Melanocyte of skin (primary cell): ENCODE measurements around the gene BPIFB2. TPM values are rescaled to one million over a fixed set of nuclear protein-coding genes. Genes with fewer than 3 reads are reported as not detected.

Experiments used
- total RNA-seq, 2 donors: library from RNA; depleted of rRNA; stranded (reverse); fragments of >200 nt; gene quantifications; 2 replicates each; pipeline ENCODE4 v1.2.3, GENCODE V29; 2012

Gene BPIFB2, protein sequence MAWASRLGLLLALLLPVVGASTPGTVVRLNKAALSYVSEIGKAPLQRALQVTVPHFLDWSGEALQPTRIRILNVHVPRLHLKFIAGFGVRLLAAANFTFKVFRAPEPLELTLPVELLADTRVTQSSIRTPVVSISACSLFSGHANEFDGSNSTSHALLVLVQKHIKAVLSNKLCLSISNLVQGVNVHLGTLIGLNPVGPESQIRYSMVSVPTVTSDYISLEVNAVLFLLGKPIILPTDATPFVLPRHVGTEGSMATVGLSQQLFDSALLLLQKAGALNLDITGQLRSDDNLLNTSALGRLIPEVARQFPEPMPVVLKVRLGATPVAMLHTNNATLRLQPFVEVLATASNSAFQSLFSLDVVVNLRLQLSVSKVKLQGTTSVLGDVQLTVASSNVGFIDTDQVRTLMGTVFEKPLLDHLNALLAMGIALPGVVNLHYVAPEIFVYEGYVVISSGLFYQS
- total RNA-seq, result not detected

DNA sequence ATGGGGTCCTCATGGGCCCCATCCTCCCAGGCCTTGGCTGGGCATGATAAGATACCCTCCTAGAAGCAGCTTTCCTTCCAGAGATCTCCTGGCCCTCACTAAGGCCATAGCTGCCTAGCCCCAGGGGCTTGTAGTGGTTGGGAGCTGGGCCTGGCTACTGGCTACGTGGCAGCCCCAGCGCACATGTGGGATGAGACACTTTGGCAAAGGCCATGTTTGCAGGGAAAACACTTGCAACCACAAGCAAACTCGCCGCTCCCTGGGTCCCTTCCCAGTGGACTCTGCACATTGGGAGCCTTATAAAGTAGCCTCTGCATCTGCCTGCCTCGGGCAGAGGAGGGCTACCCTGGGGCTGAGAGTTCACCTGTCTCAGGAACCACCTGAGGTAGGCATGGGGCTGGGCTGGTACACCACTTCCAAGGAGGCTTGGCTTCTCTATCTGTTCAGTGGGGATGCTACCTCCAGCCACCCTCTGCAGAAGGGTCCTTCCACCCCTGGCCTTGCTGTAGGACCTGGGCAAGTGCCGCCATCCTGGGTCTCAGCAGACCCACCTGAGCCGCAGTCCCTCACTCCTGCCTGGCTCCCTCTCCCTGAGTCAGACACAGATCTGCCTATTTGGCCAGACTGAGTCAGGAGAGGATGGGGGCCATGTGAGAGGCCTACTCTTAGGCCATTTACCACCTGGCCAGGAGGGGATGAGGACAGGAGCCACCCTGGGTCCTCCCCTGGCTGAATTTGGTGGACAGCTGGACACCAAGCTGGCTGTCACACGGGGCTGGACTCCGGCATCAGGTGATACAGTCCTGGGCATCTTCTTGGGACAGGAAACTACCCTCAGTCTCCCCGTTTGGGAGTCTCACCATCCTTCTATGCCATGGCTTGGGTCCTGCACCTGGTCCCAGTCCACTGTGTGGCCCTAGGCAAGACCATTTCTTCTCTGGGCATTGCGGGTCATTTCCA is at the start of gene BPIFB2:
BPIFB2 (plus strand) TSS at position 329 of the 960 bp plus-strand sequence. CDS start 871 bp downstream, outside the sequence.

DNA sequence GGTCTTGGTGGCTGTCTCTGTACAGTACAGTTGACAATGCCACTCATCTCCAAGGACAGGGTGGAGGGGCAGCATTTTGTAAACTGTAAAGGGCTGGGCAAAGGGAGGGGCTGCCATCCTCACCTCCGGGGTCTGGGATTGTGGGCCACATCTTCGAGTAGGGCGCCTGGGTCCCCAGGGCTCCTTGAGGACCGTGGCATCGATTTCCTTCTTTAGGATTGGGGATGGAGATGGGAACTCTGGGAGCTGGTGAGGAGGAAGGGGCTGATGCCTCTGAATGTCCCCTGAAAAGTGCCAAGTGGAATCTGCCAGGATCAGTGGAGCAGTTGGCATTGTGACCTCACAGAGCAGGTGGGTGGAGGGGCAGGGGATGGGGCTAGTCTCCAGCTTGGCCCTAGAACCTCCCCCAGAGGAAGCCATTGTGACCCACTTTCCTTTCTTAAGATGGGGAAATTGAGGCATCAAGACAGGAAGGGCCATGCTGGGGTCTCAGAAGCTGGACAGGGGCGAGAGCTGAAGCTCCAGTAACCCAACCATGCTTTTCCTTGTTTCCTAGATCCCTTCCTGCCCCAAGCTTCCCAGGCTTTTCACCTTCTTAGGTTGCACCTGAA is 3.3 kb upstream of the BPIFB2 start, which contains the start of gene SUN5:
SUN5 (minus strand) TSS at position 293 of the 611 bp plus-strand sequence; CDS start at position 200, 93 bp downstream.

DNA sequence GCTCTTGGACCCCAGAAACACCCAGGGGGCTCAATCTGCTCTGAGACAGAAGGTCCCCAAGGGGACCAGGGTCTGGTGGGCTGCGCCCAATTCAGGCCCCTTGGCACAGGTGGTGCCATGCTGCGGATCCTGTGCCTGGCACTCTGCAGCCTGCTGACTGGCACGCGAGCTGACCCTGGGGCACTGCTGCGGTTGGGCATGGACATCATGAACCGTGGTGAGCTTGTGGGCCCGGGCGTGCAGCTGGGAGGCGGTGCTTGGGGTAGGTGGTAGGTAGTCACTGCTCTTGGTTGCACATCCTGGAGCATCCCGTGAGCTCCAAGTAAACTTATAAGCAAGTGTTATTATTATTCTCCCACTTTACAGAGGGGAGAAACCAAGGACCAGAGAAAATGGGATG is 24.0 kb downstream of the BPIFB2 start, which contains the start of gene BPIFB6:
BPIFB6 (plus strand) TSS at position 118 of the 400 bp plus-strand sequence; CDS start at position 118, 0 bp downstream.

DNA sequence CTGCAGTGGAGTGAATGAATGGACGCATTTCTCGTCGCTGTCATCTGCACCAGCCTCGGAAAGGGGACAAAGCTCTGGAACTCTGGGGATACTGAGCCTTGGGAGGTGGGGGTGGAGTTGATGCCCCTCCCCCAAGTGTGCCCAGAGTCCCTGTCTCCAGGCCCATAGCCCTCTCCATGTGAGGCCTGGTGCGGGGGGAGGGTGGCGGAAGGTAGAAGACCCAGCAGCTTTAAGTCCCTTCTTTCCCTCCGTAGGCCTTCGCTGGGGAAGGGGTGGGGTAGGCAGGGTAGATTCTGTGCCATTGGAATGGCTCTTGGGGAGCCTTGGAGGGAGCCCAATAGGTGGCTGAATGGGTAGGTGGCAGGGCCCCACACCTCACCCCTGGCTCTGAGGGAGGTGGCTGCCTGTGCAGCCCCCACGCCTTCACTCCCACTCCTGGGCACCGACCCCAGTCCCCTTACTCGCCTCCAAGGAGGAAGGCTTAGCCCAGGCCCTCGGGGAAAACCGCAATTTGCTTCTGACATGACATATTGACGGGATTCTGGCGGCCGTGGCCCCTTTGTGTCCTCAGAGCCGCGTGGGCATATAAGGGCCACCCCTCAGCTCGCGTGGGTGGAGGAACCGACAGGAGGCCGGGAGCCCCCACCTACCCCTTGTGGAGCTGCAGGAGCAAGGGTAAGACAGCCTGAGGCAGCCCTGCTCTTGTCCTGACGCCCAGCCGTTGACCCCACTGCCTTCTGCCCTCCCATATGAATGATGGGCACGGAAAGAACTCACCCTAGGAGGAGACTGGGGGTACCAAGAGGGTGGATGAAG is 46.0 kb downstream of the BPIFB2 start, which contains the start of gene BPIFB3:
BPIFB3 (plus strand) TSS at position 613 of the 816 bp plus-strand sequence. CDS start 1,533 bp downstream, outside the sequence.

Other genes with a start within 250 kb of the BPIFB2 start
- gene DNMT3B, start 245.3 kb upstream of the BPIFB2 start, total RNA-seq, result 1 to 10 TPM; 1.0 to 2.7 TPM
- gene MAPRE1, start 187.8 kb upstream of the BPIFB2 start, total RNA-seq, result 100 to 1,000 TPM in 1 of 2 donors, 10 to 100 TPM in 1; 82.6 to 123 TPM
- under 1 TPM in 1 of 2 donors, not detected in 1; under 0.01 TPM for gene EFCAB8, start 148.8 kb upstream of the BPIFB2 start, total RNA-seq
- not detected for gene SUN5, start 3.3 kb upstream of the BPIFB2 start, total RNA-seq
- not detected for gene BPIFB6, start 23.9 kb downstream of the BPIFB2 start, total RNA-seq
- gene BPIFB3, start 46.2 kb downstream of the BPIFB2 start, total RNA-seq, result not detected
- gene BPIFB4, start 71.9 kb downstream of the BPIFB2 start, total RNA-seq, result not detected
- not detected for gene BPIFA2, start 160.5 kb downstream of the BPIFB2 start, total RNA-seq
- gene BPIFA3, start 209.6 kb downstream of the BPIFB2 start, total RNA-seq, result not detected
- not detected for gene BPIFA1, start 228.3 kb downstream of the BPIFB2 start, total RNA-seq